Measurements from ENCODE around the gene CAMKMT.

CAMKMT gene

DNA sequence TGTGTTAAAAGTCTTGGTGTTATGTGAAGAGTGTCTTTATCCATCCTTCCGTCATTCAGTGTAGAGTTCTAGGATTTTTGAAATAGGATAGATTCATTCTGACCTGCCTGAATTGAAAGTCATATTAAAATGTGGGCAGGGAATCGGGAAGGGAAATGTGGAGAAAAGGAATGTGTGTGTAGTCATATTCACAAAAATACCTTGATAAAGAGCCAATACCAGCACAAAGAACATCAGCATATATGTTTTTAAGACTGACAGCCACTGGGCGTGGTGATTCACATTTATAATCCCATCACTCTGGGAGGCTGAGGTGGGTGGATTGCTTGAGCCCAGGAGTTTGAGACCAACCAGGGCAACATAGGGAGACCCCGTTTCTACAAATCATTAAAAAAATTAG, 188.1 kb downstream of the CAMKMT start:
- DNase-seq (ENCODE audit: low read depth) = peak; percentile 28
- TF ChIP-seq, protein P1, sequence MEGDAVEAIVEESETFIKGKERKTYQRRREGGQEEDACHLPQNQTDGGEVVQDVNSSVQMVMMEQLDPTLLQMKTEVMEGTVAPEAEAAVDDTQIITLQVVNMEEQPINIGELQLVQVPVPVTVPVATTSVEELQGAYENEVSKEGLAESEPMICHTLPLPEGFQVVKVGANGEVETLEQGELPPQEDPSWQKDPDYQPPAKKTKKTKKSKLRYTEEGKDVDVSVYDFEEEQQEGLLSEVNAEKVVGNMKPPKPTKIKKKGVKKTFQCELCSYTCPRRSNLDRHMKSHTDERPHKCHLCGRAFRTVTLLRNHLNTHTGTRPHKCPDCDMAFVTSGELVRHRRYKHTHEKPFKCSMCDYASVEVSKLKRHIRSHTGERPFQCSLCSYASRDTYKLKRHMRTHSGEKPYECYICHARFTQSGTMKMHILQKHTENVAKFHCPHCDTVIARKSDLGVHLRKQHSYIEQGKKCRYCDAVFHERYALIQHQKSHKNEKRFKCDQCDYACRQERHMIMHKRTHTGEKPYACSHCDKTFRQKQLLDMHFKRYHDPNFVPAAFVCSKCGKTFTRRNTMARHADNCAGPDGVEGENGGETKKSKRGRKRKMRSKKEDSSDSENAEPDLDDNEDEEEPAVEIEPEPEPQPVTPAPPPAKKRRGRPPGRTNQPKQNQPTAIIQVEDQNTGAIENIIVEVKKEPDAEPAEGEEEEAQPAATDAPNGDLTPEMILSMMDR (IDR thresholded peaks at IDR 0.05; ENCODE audit: low read length, missing control alignments) = no peak
- H3K4me3 ChIP-seq (replicated peaks; ENCODE audit: low read depth, low read length) = no peak overlapping the region

DNA sequence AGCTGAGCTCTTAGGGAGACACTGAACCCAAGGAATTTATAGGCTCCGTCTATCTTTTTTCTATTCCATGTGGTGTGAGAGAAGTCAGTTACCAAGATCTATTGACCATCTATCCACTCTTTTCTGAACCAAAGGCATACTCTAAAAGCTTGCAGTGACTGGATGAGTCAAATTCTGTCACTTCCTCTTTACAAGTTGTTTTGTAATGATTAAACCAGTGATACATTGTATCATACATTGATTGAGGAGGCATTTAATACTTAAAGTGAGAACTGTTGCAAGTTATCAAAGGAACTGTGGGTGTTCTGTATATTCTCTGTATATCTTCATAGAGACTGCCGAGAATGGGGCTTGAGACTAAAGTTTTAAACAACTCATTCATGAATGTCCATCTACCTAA, 188.8 kb downstream of the CAMKMT start:
- H3K4me3 ChIP-seq (replicated peaks; ENCODE audit: low read depth, low read length) = no peak overlapping the region
- TF ChIP-seq, protein P1 (IDR thresholded peaks at IDR 0.05; ENCODE audit: low read length, missing control alignments) = no peak
- no peak for DNase-seq (ENCODE audit: low read depth)

DNA sequence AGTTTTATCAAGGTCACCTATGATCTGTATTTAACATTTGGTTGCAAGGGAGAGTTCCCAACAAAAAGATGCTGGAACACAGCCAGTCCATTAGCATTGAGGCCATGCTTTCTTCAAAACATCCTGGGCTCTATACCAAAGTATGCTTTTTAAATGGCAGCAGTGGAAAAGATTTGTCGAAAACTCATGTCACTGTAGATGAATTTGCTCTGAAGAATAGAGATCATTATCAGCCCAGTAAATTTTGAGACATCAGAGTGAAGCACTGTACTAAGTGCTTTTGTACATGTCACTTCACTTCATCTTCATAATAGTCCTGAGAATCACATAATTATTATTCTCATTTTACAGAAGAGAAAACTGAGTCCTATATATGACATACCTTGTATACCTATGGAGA, 189.8 kb downstream of the CAMKMT start:
- DNase-seq (ENCODE audit: low read depth) = no peak
- H3K4me3 ChIP-seq (replicated peaks; ENCODE audit: low read depth, low read length) = no peak overlapping the region
- TF ChIP-seq, protein P1 (IDR thresholded peaks at IDR 0.05; ENCODE audit: low read length, missing control alignments) = no peak

DNA sequence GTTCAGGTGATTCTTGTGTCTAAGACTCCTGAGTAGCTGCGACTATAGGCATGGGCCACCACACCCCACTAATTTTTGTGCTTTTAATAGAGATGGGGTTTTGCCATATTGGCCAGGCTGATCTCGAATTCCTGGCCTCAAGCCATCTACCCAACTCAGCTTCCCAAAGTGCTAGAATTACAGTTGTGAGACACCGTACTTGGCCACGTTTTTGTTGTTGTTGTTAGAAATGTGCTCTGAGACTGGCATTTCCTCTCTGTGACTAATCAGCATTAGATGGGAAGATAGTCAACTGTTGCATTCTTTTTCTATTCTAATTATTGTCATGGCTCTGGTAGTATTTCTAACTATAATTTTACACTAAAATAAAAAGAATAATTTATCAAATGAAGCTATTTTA, 191.7 kb downstream of the CAMKMT start:
- no peak overlapping the region for H3K4me3 ChIP-seq (replicated peaks; ENCODE audit: low read depth, low read length)
- TF ChIP-seq, protein P1 (IDR thresholded peaks at IDR 0.05; ENCODE audit: low read length, missing control alignments) = no peak
- peak; percentile 62 for DNase-seq (ENCODE audit: low read depth)

DNA sequence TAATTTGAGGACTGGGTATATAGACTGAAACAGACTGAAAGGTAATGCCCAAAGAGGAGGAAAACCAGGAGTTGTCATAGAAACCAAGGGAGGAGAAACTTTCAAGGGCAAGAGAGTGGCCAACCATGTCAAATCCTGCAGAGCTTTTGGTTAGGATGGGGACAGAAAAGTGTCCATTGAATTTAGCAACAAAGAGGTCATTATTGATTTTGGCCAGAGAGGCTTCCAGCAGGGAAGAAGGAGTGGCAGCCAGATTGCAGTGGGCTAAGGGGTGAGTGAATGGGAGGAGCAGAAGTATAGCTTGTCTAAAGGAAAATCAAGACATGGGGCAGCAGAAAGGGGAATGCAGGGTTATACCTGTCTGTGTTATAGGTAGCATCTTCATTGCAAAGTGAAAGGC, 194.0 kb downstream of the CAMKMT start:
- TF ChIP-seq, protein P1 (IDR thresholded peaks at IDR 0.05; ENCODE audit: low read length, missing control alignments) = no peak
- no peak overlapping the region for H3K4me3 ChIP-seq (replicated peaks; ENCODE audit: low read depth, low read length)
- DNase-seq (ENCODE audit: low read depth) = no peak

DNA sequence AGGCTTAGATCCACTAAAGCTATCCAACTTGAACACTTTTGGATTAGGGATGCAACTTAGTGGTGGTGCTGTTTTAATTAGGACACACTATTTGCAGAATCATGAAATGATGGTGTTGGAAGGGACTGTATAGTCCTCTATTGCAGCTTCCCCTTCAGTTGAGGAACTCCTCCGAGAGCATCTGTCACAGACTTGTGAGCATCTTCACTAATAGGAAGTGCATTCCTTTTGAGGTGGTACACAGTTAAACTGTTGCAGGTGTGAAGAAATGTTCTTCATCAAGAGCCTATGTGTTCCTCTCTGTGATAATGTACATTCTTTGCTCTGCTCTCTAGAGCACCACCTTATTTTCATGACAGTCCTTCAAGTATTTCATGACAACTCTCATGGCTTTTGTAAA, 197.4 kb downstream of the CAMKMT start:
- TF ChIP-seq, protein P1 (IDR thresholded peaks at IDR 0.05; ENCODE audit: low read length, missing control alignments) = no peak
- DNase-seq (ENCODE audit: low read depth) = no peak
- H3K4me3 ChIP-seq (replicated peaks; ENCODE audit: low read depth, low read length) = no peak overlapping the region

DNA sequence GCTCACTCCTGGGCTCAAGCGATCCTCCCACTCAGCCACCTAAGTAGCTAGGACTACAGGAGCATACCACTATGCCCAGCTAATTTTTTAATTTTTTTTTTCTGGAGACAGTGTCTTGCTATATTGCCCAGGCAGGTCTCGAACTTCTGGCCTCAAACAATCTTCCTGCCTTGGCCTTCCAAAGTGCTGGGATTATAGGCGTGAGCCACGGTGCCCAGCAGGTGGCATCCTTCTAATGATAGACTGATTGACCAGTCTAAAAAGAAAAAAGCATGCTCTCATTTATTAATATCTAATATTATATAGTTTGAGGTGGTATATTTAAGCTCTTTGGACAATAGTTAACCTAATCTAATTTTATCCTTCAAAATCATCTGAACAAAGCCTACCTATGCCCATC, 198.6 kb downstream of the CAMKMT start:
- TF ChIP-seq, protein P1 (IDR thresholded peaks at IDR 0.05; ENCODE audit: low read length, missing control alignments) = peak; percentile 28
- DNase-seq (ENCODE audit: low read depth) = no peak

More for the DNA sequence above, 198.6 kb downstream of the CAMKMT start:
- H3K4me3 ChIP-seq (replicated peaks; ENCODE audit: low read depth, low read length) = no peak overlapping the region
